Limb (tissue), 2 donors: ENCODE measurements around the gene PRKAG1.

Experiments used
- DNase-seq, 2 donors: peaks; one replicate each; pipeline ENCODE4 v3.0.0-alpha.2; 2016; ENCODE audit errors: extremely low spot score in 2 of 2

PRKAG1 gene

GRCh38 chr12:49049566-49050224 is 31.1 kb upstream of the PRKAG1 start:
- no peak for DNase-seq

DNA sequence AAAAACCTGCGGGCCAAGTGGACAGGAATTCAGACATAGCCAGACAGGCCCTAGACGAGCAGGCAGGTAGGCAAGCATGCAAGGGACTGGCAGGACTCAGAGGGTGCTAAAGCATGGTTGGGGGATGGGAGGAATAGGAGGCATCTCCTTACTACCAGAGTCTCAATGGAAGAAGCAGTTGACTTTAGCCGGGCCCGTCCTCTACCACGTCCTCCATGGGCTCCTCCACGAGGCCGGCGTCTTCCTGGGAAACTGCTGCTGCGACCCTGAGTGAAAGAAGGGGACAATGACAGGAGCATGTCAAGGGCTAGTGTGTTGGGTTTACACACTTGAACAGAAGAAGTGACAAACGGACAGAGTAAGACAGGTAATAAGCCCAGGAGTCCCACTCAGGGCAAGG is 30.4 kb upstream of the PRKAG1 start:
- DNase-seq, result no peak

DNA sequence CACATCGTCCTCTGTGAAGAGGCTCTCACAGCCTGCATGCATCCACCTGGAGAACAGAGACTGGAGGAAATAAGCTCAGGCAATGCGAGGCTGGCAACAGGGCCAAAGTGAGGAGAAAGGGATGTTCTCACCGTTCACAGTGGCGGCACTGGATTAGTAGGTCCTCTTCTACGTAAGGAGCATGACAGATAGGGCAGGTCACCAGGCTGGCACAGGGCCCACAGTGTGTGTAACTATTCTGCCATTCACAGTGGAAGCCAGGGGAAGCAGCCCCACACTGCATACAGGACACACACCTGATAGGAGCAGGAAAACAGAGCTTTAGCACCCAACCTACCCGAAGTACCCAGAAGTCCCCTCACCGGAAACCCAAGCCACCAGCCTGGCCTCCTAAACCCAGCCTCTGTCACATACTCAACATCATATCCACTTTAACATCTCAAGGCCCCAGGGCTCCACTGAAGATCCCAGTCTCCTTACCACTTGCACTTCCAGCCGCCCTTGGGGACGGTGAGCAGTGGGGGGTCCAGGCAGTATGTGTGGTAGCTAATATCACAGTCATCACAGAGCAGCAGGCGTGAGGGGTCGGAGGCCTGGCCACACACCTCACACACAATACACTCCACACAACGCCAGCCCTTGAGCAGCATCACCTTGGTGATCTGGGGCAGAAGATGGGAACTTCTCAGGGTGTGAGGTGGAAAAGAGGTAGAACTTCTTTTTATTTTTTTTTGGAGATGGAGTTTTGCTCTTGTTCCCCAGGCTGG is 27.7 kb upstream of the PRKAG1 start:
- no peak for DNase-seq

- DNase-seq, result no peak
These were observed 26.1 kb upstream of the PRKAG1 start for GRCh38 chr12:49044660-49045059.

- no peak for DNase-seq
These were observed 25.3 kb upstream of the PRKAG1 start for GRCh38 chr12:49043856-49044258.

- no peak for DNase-seq
These were observed 24.7 kb upstream of the PRKAG1 start for GRCh38 chr12:49043241-49043640.

DNA sequence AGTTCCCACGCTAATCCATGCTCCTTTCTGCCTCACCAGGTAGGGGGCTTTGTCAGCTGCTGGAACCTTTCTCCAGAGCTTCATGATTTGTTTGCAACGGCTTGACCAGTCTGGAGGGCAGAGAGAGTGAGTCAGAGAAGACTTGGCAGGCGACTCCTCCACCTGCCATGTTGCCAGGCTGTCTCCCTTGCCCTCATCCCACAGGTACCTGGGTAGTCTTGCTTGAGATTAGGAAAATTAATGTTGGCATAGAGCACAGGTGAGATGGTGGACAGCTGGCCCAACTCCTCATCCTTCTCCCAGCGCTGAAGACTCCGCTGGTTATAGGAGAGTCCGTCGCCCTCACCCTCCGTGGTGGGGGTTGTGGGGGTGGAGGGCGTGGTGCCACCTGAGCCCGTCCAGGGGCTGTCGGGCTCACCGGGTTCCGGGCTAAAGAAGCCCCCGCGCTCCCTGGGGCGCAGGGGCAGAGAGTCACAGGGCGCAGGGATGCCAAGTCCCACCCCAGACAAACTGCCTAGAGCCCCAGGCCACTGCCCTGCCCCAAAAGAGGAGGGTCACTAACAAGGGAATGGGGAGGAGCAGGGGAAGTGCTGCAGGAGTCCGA is 23.4 kb upstream of the PRKAG1 start:
- no peak for DNase-seq

DNA sequence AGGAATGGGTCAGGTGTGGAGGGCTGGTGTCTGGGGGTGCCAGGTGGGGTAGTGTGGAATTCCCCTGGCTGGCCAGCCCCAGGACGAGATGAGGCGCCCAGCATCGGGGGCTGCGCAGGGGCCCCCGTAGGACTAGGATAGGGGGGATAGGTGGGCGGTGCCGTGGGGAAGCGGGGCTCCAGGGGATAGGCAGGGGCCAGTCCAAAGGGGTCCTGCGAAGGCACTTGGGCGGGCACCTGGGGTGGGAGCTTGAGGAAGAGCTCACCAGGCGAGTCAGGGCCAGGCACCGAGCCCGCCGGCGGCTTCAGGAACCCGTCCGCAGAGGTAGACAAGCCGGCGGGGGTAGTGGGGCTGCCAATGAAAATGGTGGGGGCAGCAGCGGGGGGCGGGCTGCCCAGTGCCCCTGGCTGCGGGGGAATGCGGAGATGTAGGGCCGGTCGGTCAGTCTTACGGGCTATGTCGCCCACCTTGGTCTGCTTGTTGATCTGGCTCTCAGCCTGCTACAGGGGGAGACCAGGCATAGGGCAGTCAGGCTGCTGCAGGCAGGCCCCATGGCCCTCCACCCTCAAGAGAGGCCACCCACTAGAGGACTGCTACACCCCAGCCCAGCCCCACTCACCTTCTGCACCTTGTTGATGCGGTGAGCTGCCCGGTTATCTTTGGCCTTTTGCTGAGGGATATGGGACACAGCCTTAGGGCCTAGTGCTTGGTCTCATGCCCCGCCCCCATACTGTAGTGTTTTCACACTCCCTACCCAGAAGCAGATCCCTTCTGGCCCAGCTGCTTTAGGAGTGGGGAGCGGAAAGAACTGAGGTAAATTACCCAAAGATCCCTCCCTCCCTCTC is 22.7 kb upstream of the PRKAG1 start:
- DNase-seq, result no peak

- no peak for DNase-seq
These were observed 21.8 kb upstream of the PRKAG1 start for GRCh38 chr12:49040364-49040855.

DNA sequence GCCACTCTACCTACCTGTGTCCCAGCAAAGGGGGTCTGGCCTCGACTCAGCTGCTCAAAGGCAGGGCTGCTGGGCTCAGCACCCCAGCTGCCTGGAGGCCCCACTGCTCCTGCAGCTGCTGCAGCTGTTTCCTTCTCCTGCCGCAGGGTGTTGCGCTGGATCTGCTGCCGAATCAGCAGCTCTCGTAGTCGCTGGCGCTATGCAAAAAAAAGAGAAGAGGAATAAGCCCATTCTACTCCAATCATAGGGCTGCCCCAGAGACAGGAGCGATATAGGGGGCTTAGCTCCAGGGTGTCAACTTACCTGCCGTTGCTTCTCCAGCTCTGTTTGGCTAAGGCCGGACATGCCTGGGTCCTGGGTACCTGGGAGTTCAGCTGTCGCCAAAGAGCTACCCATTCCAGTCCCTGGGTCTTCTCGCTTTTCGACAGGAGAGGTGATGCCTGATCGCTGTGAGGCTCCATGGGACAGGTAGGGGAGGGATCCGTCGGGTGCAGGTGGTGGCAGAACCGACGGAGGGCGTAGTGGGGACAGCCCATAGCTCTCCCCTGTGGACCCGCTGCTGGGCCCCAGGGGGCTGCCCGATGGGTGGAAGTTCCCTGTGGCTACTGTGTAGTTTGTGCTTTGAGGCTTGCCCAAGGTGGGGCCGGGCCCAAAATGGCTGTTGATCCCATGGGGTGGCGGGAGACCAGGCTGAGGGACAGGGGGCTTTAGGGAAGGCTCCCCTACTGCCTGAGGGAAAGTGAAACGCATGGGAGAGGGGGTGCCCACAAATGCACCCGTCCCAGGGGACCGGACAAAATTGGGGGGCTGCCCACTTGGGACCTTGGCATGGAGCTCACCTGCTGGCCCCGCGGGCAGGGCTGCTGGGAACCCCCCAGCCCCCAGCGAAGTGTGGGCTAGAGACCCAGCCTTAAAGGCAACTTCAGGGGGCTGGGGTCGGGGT is 21.1 kb upstream of the PRKAG1 start:
- DNase-seq, result no peak

- no peak for DNase-seq
These were observed 19.8 kb upstream of the PRKAG1 start for GRCh38 chr12:49038291-49038955.

- DNase-seq, result no peak
These were observed 19.3 kb upstream of the PRKAG1 start for GRCh38 chr12:49037947-49038237.

DNA sequence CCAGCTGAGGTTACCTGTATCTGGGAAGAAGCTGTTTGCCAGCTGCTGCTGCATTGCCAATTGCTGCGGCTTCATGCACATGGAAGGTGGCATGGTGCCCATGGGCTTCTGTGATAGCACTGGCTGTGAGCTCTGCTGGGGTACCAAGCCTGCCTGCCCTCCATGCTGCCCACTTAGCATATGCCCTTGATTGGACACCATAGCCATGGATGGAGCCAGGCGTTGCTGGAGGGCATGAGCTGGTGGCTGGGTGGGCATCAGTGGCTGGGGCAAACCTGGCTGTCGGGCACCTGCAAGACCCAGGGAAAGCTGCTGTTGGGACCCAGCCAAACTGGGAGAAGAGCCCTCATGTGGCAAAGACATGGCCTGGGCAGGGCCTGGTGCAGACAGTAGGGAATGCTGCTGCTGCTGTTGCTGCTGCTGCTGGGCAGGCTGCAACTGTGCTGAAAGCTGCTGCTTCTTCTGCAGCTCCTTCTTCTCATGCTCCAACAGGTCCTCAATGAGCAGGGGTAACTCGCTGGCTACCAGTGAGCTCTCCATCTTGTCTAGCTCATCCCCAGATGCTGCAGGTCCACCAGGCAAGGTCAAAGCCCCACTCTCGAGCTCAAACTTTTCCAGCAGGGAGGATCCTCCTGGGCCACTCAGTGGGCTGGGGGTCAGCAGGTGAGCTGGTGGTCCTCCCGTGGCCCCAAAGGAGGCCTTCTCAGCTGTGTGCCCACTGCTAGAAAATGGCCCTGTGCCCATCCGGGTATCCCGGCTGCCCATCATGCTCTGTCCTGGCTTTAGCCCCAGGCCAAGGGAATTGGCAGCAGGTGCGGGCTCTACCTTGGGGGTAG is 18.8 kb upstream of the PRKAG1 start:
- no peak for DNase-seq

- no peak for DNase-seq
These were observed 17.5 kb upstream of the PRKAG1 start for GRCh38 chr12:49036029-49036428.

DNA sequence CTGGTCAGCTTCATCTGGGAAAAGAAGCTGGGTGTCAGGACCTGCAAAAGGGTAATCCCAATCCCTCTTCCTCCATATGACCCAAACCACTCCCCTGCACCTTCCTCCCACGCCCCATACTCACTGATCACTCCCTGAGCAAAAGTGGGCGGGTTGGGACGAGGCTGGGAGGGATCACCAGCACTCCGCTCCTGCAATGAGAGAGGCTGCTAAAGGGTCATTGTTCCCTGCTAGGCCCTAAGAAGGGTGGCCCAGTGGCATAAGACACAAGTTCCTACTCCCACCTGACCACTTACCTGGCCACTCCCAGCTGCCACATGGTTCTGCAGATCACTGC is 15.7 kb upstream of the PRKAG1 start:
- no peak for DNase-seq

DNA sequence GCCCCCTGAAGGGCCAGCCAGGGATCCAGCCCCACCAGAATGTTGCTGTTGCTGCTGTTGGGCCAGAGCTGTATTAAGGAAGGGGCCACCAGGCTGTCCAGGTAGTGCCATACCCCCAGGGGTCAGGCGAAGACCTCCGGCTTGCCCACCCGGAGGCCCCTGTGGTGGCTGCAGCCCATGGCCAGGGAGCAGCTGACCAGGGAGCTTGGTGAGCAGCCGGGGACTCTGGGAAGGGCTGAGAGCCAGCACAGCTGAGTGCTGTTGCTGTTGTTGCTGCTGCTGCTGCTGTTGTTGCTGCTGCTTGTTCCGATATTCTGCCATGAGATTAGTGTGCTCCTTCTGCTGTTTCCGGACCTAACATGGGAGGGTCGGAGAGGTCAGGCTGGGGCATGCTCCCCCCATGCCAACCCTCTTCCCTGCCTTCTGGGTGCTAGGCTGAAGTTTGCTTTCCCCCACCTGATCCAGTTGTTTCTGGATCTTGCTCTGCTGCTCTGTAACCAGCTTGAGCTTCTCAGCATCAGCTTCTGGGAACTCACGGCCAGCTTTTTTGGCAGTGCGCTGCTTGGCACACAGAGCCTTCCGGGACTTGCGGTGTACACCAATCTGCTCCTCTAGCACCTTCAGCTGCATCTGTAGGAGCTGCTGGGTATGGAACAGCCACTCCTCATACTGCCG is 15.2 kb upstream of the PRKAG1 start:
- DNase-seq, result no peak

DNA sequence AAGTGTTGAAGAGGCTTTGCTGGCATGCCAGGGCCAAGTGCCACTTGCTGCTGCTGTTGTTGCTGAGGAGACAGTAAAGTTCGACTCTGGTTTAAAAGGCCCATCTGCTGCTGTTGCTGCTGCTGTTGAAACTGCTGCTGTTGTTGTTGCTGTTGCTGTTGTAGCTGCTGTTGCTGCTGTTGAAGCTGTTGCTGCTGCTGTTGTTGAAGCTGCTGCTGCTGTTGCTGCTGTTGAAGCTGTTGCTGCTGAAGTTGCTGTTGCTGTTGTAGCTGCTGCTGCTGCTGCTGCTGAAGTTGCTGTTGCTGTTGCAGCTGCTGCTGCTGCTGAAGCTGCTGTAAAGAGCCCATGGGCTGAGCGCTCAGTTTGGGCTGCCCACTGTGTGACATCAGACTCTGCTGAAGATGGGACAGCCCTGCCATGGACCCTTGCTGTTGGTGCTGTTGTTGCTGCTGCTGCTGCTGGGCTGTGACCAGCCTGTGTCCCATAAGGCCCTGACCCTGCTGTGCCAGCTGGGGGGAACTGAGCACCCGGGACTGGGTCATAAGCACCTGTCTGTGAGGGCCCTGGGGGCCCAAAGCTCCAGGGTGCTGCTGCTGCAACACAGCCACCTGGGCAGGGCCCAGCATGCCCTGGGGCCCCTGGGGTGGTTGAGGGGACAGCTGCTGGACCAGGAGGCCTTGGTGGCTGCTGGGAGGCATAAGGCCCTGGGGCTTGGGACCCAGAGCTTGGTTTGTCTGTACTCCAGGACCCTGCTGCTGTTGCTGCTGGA is 14.3 kb upstream of the PRKAG1 start:
- no peak for DNase-seq

DNA sequence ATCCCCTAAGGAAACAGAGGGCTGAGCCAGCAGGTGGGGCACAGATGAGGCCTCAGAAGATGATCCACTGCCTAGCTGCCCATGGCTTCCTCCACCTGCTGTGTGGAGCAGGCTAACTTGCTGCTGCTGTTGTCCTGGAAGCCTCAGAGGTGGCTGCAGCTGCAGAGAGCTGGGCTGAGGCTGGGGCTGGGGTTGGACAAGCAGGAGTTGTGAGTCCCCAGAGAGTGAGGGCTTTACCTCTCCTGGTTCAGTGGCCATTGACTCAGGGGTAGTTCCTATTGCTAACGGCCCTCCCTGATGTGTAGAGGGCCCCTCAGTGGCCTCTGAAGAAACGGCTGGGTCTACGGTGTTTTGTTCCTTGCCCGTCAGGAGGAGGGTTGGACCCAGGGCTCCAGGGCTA is 13.7 kb upstream of the PRKAG1 start:
- DNase-seq, result no peak
